GM18909 (cell line): ENCODE results near the gene HDAC7.
"Not testable (repeated sequence)": the region's sequence is repeated elsewhere in the genome, so short reads cannot be mapped to it uniquely, and the experiment has no call there.

Source experiments
- ATAC-seq: cut with Tn5 transposase; IDR thresholded peaks from one replicate; pipeline ENCODE4 v1.9.1; 2021; ENCODE audit warnings: mild to moderate bottlenecking; ENCODE audit not compliant: unreplicated experiment, poor library complexity

The HDAC7 gene

DNA sequence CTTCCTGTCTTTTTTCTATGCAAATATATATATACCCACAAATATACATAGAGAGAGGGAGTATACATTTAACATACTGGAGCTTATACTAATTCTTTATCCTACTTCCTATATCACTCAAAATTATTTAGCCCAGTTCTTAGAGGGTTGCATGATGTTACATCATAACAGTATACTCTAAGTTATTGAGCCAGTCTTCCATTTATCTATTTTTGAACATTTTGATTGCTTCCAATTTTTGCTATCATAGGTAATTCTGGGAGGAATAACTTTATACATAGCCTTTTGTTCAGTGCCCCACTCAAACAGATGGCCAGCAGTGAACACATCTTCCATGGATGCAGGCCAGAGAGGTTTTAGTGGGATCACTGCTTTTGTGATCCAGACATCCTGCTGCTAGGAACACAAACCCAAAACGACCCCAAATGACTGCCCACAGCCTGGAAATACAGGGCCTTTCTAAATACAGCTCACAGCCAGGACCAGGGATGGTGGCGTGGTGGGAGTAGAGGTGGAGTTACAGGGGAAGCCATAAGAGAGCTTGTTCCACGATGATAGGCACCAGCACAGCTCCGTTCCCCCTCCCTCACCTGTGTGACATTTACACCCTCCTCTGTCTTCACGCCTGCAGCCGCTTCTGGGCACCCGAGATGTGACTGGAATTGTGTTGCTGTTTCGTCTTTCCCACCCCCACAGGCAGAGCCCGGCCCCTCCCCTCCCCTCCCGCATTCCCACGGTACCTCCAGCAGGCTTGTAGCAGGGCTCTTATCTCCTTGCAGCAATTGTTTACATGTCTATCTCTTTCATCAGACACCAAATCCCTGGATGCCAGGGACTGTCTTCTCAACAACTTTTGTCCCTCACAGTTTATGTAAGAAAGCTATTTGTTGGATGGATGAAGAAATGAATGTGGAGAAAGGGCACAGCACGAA, 30.7 kb upstream of the HDAC7 start:
- ATAC-seq, result no peak

DNA sequence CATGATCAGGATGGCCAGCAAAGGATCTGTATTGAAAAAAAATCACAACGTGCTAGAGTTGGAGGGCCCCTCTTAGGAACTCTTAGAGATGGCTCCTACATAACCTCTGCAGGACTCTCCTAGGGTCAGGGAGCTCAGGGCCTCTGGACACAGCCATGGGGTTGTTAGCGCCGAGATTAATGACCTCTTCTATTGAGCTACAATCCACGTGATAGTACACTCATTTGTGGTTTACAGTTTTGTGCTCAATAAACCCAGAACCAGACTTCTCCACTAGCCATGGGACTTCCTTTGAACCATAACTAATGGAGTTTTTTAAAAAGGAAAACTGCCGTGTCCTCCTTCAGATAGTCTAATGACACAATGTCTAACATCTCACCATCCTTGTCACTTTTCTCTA, 29.6 kb upstream of the HDAC7 start:
- ATAC-seq, result no peak

- ATAC-seq, result no peak
Measured at GRCh38 chr12:47848853-47849252, 29.1 kb upstream of the HDAC7 start.

- ATAC-seq, result no peak
Measured at GRCh38 chr12:47846294-47846996, 26.7 kb upstream of the HDAC7 start.

DNA sequence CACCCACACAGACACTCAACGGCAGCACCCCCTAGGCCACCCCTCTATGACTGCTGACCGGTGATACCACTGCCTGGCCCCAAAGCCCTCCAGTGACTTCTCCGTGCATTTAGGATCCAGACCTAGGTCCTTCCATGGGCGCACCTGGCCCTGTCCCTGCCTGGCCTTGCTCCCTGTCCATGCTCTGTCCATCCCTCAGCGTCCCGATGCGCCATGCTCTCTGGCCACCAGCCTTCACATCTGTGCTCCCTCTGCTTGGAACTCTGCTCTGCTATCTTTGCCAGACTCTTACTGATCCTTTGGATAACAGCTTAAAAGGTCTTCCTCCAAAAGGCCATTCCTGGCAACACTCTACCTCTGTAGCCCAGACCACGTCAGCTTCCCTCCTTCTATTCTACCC, 25.4 kb upstream of the HDAC7 start:
- ATAC-seq, result no peak

- no peak for ATAC-seq
Measured at GRCh38 chr12:47844264-47845019, 24.7 kb upstream of the HDAC7 start.

- no peak for ATAC-seq
Measured at GRCh38 chr12:47843226-47843980, 23.7 kb upstream of the HDAC7 start.

GRCh38 chr12:47842543-47842942, 22.8 kb upstream of the HDAC7 start:
- ATAC-seq, result not testable (repeated sequence)

DNA sequence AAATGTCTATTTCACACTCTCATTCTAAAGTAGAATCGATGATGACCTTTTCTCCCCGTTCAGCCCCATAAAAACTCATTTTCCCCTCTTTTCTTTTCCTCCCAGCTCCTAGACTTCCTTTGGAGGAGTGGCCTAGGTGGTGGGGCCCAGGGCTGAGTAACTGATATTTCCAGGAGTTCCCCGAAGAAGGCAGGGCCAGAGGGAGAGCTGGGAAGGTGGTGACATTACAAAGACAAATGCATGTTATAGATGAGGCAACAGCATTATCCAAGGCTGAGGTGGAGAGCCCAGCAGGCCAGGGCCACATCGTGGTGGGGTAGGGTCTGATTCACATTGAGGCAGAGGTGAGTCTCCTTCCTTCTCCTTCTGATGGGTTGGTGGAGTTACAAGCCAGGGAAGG, 22.2 kb upstream of the HDAC7 start:
- no peak for ATAC-seq

DNA sequence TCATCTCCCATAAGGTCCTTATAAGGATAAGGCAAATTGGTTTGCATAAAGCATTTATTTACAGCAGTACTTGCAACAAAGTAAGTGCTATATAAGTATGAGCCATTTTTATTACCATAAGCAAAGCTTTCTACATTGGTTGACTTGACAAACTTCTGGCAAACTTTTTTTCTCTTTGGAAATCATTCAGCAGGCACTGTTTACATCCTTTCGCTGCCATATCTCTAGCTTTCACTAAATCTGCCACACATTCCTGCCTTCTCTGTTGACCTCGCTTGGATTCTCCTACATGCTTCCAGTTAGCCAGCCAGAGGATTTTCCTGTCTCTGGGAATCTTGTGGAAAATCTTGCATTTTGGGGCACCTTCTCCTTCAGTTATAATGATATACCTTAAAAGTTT, 21.8 kb upstream of the HDAC7 start:
- ATAC-seq, result no peak

DNA sequence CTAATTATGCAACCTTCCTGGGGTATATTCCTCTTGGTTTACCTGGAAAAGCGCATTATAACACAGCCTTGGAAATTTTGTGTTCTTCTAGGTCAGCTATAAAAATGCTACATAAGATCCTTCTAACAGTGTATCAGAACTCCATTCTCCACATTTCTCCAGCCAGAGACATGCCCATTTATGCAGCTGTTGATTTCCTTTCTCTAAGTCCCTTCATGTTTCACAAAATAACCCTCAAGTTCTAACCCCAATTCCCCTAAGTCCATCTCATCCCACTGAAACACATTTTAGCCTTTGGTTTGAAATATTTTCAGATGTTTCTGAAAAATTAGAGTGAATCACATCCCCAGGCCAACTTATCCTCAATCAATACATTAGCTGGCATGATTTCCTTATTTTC, 20.9 kb upstream of the HDAC7 start:
- no peak for ATAC-seq

DNA sequence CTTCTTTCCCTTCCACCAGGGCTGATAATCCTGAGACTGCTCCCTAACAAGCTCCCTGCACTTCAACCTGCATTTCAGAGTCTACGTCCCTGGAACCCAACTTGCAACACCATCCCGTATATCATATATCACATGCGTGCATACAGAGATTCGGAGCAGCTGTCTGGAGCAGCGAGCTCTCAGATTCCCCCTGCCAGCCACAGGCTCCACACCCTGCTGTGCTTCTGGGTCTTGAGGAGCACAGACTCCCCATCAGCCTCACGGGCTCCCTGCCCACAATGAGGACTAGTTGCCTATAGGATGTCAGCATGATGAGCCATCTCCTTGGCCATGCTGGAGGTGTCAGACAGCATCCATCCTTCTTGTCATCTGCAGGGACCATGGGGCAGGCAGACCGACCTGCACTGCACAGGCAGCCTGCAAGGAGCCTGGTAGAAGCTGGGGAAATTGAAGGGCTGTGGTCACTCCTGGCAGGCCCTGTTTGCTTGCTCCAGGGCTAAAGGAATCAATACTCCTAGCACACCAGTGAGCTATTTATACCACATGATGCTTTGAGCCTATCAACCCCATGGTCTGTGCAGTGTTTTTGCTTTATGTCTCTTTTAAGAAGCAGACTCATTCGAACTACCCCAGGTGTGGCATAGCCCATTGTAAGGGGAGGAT, 19.6 kb upstream of the HDAC7 start:
- ATAC-seq, result no peak

GRCh38 chr12:47838286-47838931, 18.7 kb upstream of the HDAC7 start:
- no peak for ATAC-seq

GRCh38 chr12:47837190-47838171, 17.8 kb upstream of the HDAC7 start:
- no peak for ATAC-seq

- no peak for ATAC-seq
Measured at GRCh38 chr12:47835831-47836155, 16.1 kb upstream of the HDAC7 start.

DNA sequence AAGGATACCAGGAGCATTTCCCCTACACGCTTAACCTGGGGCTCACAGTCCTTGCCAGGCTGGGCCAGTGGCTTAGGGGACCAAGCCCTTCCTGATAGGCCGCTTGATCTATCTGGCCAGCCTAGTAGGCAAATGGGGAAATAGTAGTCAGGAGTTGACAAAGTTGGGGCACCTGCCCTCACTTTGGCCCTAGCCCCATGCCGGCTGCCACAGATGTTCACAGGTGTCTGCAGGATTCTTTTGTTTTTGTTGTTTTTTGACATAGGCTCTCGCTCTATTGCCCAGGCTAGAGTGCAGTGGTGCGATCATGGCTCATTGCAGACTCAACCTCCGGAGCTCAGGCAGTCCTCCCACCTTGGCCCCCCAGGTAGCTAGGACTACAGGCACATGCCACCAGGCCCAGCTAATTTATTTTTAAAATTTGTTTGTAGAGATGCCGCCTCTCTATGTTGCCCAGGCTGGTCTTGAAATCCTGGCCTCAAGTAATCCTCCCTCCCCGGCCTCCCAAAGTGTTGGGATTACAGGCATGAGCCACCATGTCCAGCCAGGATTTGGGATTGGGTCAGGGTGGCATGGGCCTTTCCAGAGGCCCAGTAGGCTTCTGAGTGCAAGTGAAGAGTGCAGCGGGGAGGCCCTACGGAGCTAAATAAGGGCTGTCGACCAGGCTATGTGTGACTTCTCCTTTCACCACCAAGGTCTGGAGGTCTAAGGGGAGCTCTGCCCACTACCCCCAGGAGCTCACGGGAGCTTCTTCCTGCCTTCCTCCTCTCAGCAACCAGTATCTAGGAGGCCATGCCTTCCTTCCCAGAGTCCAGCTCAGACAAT, 15.5 kb upstream of the HDAC7 start:
- no peak for ATAC-seq

- ATAC-seq, result no peak
Measured at GRCh38 chr12:47834199-47834903, 14.6 kb upstream of the HDAC7 start.
